ENCODE data around the gene ID1.
"Not testable (repeated sequence)": the region's sequence is repeated elsewhere in the genome, so short reads cannot be mapped to it uniquely, and the experiment has no call there.

Gene ID1

GRCh38 chr20:31638816-31639215 lies 33.7 kb downstream of the ID1 start:
- DNase-seq, result no peak

- DNase-seq, result no peak
Observed at GRCh38 chr20:31640259-31640658, 35.2 kb downstream of the ID1 start.

- DNase-seq, result no peak
Observed at GRCh38 chr20:31641391-31641790, 36.3 kb downstream of the ID1 start.

- DNase-seq, result no peak
Observed at GRCh38 chr20:31642837-31643236, 37.7 kb downstream of the ID1 start.

GRCh38 chr20:31643522-31643921 lies 38.4 kb downstream of the ID1 start:
- no peak for DNase-seq

GRCh38 chr20:31644701-31645100 lies 39.6 kb downstream of the ID1 start:
- DNase-seq, result no peak

- not testable (repeated sequence) for DNase-seq
Observed at GRCh38 chr20:31648104-31648503, 43.0 kb downstream of the ID1 start.

GRCh38 chr20:31652917-31653396 lies 47.9 kb downstream of the ID1 start:
- no peak for DNase-seq

- DNase-seq, result no peak
Observed at GRCh38 chr20:31653561-31653960, 48.5 kb downstream of the ID1 start.

GRCh38 chr20:31654534-31654933 lies 49.4 kb downstream of the ID1 start:
- DNase-seq, result no peak

Measured in NCI-H526 treated with DMSO at 0.1 percent for 48 hours (cell line).